Suprapubic skin (tissue), 4 donors: ENCODE measurements around the gene NFYC.

ENCODE experiments used
- CTCF ChIP-seq, 2 donors: fragments of 200-600 bp in 1 of 2; fragments of 450-650 bp in 1 of 2; sonication (generic) in 1 of 2; IDR thresholded peaks; one replicate each; pipeline ENCODE4 v1.5.1; 2016 to 2019; ENCODE audit warnings: antibody characterized with exemption in 2 of 2, mild to moderate bottlenecking in 1 of 2, moderate library complexity in 1 of 2
- POLR2A ChIP-seq, 2 donors: fragments of 450-650 bp; IDR thresholded peaks; one replicate each; pipeline ENCODE4 v1.6.1; 2017; ENCODE audit warnings: antibody characterized with exemption in 2 of 2, mild to moderate bottlenecking in 2 of 2, moderate library complexity in 2 of 2
- POLR2AphosphoS5 ChIP-seq, 3 donors: sonication (generic); formaldehyde crosslinking; IDR thresholded peaks; one replicate each; pipeline ENCODE4 v1.6.1; 2017; ENCODE audit warnings: antibody characterized with exemption in 3 of 3

DNA sequence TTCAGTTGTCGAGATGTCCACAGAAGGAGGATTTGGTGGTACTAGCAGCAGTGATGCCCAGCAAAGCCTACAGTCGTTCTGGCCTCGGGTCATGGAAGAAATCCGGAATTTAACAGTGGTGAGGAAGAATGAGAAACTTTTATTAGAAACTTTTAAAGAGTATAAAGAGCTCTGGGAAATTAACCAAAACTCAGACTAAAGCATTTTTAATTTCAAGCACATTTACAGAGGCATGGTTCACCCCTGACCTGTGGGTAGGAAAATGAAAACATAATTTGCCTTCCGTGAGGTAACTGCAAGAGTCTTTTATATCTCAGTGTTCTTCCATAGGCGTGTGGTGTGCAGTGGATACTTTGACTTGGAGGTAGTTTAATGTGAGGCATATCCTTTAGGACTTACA, 47.3 kb downstream of the NFYC start:
- no peak for TF ChIP-seq CTCF (IDR thresholded peaks at IDR 0.05)
- TF ChIP-seq POLR2AphosphoS5 (IDR thresholded peaks at IDR 0.05): no peak
- TF ChIP-seq POLR2A (IDR thresholded peaks at IDR 0.05): no peak
